T-cell (primary cell): Measurements from ENCODE around the gene TENT5A. TPM values are rescaled to one million over a fixed set of nuclear protein-coding genes. Genes with fewer than 3 reads are reported as not detected.

Experiments
- ATAC-seq, 4 experiments: fragments of 200-7000 bp in 3 of 4; fragments of 150-1000 bp in 1 of 4; cut with Tn5 transposase; replicated peaks in 1 of 4; 1 replicate in 3 of 4; 2 replicates in 1 of 4; pipeline ENCODE4 v1.10.0; 2021; ENCODE audit warnings: moderate library complexity in 3 of 4, mild to moderate bottlenecking in 2 of 4, moderate number of reproducible peaks in 1 of 4
- CTCF ChIA-PET, 2 donors: fragments of 300-600 bp; sonication (Branson Sonifier 250); formaldehyde crosslinking; loops; one replicate each; lab custom pipeline; 2022; ENCODE audit warnings: antibody characterized with exemption in 2 of 2; lab: Charles Lee
- POLR2A ChIA-PET, 2 donors: fragments of 300-600 bp; sonication (Branson Sonifier 250); formaldehyde crosslinking; loops; one replicate each; lab custom pipeline; 2022; ENCODE audit warnings: antibody characterized with exemption in 2 of 2; lab: Charles Lee
- DNase-seq, 35 experiments: peaks; one replicate each; pipeline versions ENCODE4 v3.0.0 to v3.0.0-alpha.2; 2013 to 2023
- H3K27ac ChIP-seq: one replicate; pipeline ENCODE4 v1.5.1; 2013; ENCODE audit warnings: low read length
- H3K27me3 ChIP-seq, 2 experiments: replicated peaks in 1 of 2; 1 replicate in 1 of 2; 2 replicates in 1 of 2; pipeline versions ENCODE4 v1.6.1 to v1.7.0; 2013; ENCODE audit warnings: low read length in 1 of 2, mixed read lengths in 1 of 2; ENCODE audit not compliant: control insufficient read depth in 2 of 2, insufficient read depth in 2 of 2; ENCODE audit errors: extremely low read depth in 1 of 2
- H3K36me3 ChIP-seq, 2 donors: 1 replicate in 1 of 2; 2 replicates in 1 of 2; pipeline versions ENCODE4 v1.6.1 to v1.7.0; 2013; ENCODE audit warnings: low read length in 1 of 2; ENCODE audit not compliant: control insufficient read depth in 2 of 2, insufficient read depth in 1 of 2; ENCODE audit errors: extremely low read depth in 1 of 2
- H3K4me1 ChIP-seq, 2 experiments: 1 replicate in 1 of 2; 2 replicates in 1 of 2; pipeline versions ENCODE4 v1.6.1 to v1.7.0; 2013; ENCODE audit warnings: low read length in 2 of 2, mixed read lengths in 1 of 2; ENCODE audit not compliant: insufficient read depth in 2 of 2, control insufficient read depth in 1 of 2; ENCODE audit errors: extremely low read depth in 1 of 2
- H3K4me3 ChIP-seq, 2 donors: 1 replicate in 1 of 2; 2 replicates in 1 of 2; pipeline versions ENCODE4 v1.5.1 to v1.7.0; 2013; ENCODE audit warnings: mild to moderate bottlenecking in 2 of 2, low read length in 1 of 2, moderate library complexity in 1 of 2; ENCODE audit not compliant: control insufficient read depth in 1 of 2; ENCODE audit errors: extremely low read depth in 1 of 2
- H3K9me3 ChIP-seq: 2 replicates; pipeline ENCODE4 v1.7.0; 2013
- H3K27ac Mint-ChIP-seq, 2 donors: one replicate each; pipeline ENCODE4 v1.8.0; 2020 to 2021; ENCODE audit warnings: mild to moderate bottlenecking in 2 of 2, mixed read lengths in 2 of 2
- H3K27me3 Mint-ChIP-seq, 2 donors: one replicate each; pipeline ENCODE4 v1.8.0; 2021 to 2022; ENCODE audit warnings: mixed read lengths in 2 of 2
- H3K36me3 Mint-ChIP-seq: one replicate; pipeline ENCODE4 v1.8.0; 2021; ENCODE audit warnings: mixed read lengths
- H3K4me1 Mint-ChIP-seq, 3 donors: one replicate each; pipeline ENCODE4 v1.8.0; 2020 to 2022; ENCODE audit warnings: mixed read lengths in 3 of 3, mild to moderate bottlenecking in 1 of 3
- H3K4me3 Mint-ChIP-seq, 3 donors: one replicate each; pipeline ENCODE4 v1.8.0; 2020 to 2022; ENCODE audit warnings: mild to moderate bottlenecking in 3 of 3, mixed read lengths in 3 of 3, moderate library complexity in 3 of 3
- H3K9me3 Mint-ChIP-seq, 3 donors: one replicate each; pipeline ENCODE4 v1.8.0; 2020 to 2022; ENCODE audit warnings: mixed read lengths in 3 of 3
- WGBS: methylation state at CpG from one replicate; pipeline ENCODE4 v1.1.5; 2013; ENCODE audit warnings: missing lambda C conversion rate; ENCODE audit not compliant: insufficient coverage; 5-methylcytosine and 5-hydroxymethylcytosine counted together
- total RNA-seq, 35 experiments: library from RNA in 6 of 35; stranded (reverse) in 6 of 35; fragments of 120-200 nt in 1 of 35; gene quantifications; one replicate each; pipeline versions ENCODE4 v1.2.1 to v1.2.4 and lab custom pipeline; 2013 to 2026

The TENT5A gene
- total RNA-seq, 5 donors from 2014 or later (not counting 1 experiment from before 2014, with no cell fraction given), result 3.2 to 10.7 (median 4.8) TPM

DNA sequence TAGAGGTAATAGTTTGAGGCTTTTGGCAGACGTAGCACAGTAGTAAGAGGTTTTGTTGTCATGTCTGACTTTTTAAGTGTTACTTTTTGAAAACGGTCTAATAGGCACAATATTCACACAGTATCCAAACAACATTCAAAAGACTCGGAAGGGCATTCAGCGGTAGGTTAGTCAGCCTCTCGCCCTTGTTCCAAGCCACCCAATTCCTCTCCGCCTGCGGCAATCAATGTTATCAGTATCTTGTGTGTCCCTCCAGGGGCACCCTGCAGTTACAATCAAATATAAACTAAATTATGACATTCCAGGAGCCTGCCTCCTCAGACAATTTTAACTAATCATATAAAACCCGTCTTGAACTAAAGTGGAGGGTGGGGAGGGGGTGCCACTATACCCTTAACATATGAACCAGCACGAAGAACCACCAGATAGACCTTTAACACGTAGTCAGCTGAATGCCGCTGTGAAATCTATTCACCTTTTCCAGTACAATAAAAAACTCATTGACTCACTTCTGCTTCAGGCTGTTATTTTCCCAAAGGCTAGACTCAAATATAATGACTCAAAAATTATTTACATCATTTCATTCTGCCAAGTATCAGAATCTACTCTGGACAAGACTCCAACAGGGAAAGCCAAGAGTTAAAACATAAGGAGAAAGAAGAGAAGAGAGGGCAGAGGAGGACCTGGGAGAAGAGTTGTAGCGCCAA is 1.6 kb downstream of the TENT5A start:
- Mint-ChIP-seq H3K4me1 (peaks cover 39 to 44% (median 42%) of the 10 kb centered on the region in 3 donors), H3K27me3 (peaks cover 0 to 6% of the 10 kb centered on the region in 2 donors), H3K4me3 (peak overlapping the region; percentile 92 to 97 (median 93)), H3K36me3 (peaks cover 16% of the 10 kb centered on the region), H3K9me3 (no peaks in the 10 kb centered on the region), H3K27ac (peak overlapping the region in 1 of 2 donors; percentile 93)
- CTCF ChIA-PET, result no interaction called here
- Histone ChIP-seq H3K27ac (no peak overlapping the region), H3K4me1 (peaks cover 8 to 19% of the 10 kb centered on the region in 2 experiments), H3K36me3 (no peaks in the 10 kb centered on the region), H3K4me3 (peak overlapping the region; percentile 72 to 90), H3K27me3 (peaks cover 0 to 25% of the 10 kb centered on the region in 2 experiments), H3K9me3 (no peaks in the 10 kb centered on the region)
- DNase-seq, result no peak
- WGBS, result 45% methylated on average over 5 of the region's 12 CpGs
- POLR2A ChIA-PET, result no interaction called here
- no peak for ATAC-seq

DNA sequence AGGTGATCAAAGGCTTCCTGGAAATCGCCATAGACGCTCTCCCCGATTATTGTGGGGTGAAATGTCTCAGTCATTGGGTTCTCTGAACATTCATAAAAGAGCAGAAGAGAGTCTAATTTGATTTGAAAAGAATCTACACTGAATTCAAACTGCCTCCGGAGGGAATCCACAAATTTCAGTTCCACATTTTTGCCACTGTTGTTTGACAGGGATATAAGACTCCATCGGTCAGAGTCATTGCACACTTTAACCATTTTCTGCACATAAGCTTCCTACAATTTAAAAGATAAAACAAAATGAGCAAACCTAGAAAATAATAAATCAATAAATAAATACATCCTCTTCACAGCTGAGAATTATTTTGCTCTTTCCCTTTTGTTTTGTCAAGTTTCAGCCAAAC is 2.3 kb downstream of the TENT5A start:
- no peaks in the 10 kb centered on the region for H3K9me3 ChIP-seq
- WGBS, result 100% methylated on average over 1 of the region's 5 CpGs
- DNase-seq (no peak), ATAC-seq (no peak)
- H3K27me3 Mint-ChIP-seq, result peaks cover 0 to 6% of the 10 kb centered on the region in 2 donors
- H3K27ac Mint-ChIP-seq, result no peak overlapping the region
- H3K4me1 Mint-ChIP-seq, result peaks cover 42 to 46% (median 43%) of the 10 kb centered on the region in 3 donors
- H3K27me3 ChIP-seq, result peaks cover 0 to 21% of the 10 kb centered on the region in 2 experiments
- ChIA-PET POLR2A (no interaction called here), CTCF (no interaction called here)
- peaks cover 8 to 19% of the 10 kb centered on the region in 2 experiments for H3K4me1 ChIP-seq
- H3K4me3 ChIP-seq, result no peak overlapping the region
- H3K36me3 Mint-ChIP-seq, result peaks cover 16% of the 10 kb centered on the region
- H3K36me3 ChIP-seq, result no peaks in the 10 kb centered on the region
- no peaks in the 10 kb centered on the region for H3K9me3 Mint-ChIP-seq
- peak overlapping the region; percentile 92 to 97 (median 93) for H3K4me3 Mint-ChIP-seq
- no peak overlapping the region for H3K27ac ChIP-seq

DNA sequence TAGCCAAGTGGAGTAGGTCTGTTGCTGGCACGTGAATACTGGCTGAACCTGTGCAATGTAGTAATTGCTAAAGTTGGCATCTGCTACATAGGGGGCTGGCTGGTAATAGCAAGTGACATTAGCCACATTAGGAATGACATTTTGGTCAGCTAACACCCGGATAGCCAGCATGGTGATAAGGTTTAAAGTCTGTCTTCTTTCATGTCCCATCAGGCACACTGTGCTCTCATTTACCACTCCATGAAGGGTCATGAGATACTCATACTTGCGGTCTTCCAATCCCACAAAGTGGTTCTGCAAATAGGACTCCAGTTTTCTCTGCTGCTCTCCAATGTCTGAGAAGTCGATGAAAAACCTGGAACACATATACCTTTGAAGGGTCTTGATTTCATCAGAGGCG is 2.8 kb downstream of the TENT5A start:
- DNase-seq (no peak), ATAC-seq (no peak)
- 77% methylated on average over 4 of the region's 5 CpGs for WGBS
- peak overlapping the region in 2 of 3 donors; percentile 93 to 97 for H3K4me3 Mint-ChIP-seq
- no peak overlapping the region for H3K27ac ChIP-seq
- peaks cover 0 to 6% of the 10 kb centered on the region in 2 donors for H3K27me3 Mint-ChIP-seq
- no peak overlapping the region for H3K27ac Mint-ChIP-seq
- H3K4me3 ChIP-seq, result no peak overlapping the region
- peaks cover 8 to 19% of the 10 kb centered on the region in 2 experiments for H3K4me1 ChIP-seq
- ChIA-PET POLR2A (interaction anchor here in 1 of 2 donors (0.7 kb wide), 1 partner anchor 44 kb away, joined by 3 read pairs; no protein-coding TSS in a partner anchor), CTCF (no interaction called here)
- H3K27me3 ChIP-seq, result peaks cover 0 to 20% of the 10 kb centered on the region in 2 experiments
- no peaks in the 10 kb centered on the region for H3K9me3 Mint-ChIP-seq
- H3K9me3 ChIP-seq, result no peaks in the 10 kb centered on the region
- no peaks in the 10 kb centered on the region for H3K36me3 ChIP-seq
- H3K36me3 Mint-ChIP-seq, result peaks cover 16% of the 10 kb centered on the region
- H3K4me1 Mint-ChIP-seq, result peaks cover 45 to 48% (median 46%) of the 10 kb centered on the region in 3 donors

DNA sequence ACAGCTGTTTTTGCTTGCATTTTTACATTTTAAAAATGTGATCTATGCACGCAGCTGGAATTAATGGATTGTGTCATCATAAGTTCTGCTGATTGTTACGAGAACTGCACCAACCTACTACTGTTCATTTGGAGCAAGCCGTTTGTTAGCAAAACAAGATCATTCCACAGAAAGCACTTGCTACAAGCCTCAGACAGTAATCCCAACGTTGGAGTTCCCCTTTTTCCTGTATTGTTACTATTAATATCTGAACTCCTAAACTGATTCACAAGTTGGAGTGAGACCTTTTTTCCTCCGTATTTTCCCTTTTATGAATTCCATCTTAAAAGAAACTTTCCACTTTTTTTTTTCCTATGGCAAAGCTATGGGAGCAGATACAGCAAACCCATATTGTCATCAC is 3.5 kb downstream of the TENT5A start:
- ChIA-PET CTCF (no interaction called here), POLR2A (interaction anchor here in 1 of 2 donors (0.7 kb wide), 1 partner anchor 43 kb away, joined by 3 read pairs; no protein-coding TSS in a partner anchor)
- Mint-ChIP-seq H3K27me3 (peaks cover 0 to 4% of the 10 kb centered on the region in 2 donors), H3K36me3 (peaks cover 16% of the 10 kb centered on the region), H3K27ac (no peak overlapping the region), H3K4me3 (no peak overlapping the region), H3K9me3 (no peaks in the 10 kb centered on the region), H3K4me1 (peaks cover 45 to 47% (median 46%) of the 10 kb centered on the region in 3 donors)
- peaks cover 0 to 19% of the 10 kb centered on the region in 2 experiments for H3K27me3 ChIP-seq
- H3K4me1 ChIP-seq, result peaks cover 8 to 17% of the 10 kb centered on the region in 2 experiments
- no peak overlapping the region for H3K27ac ChIP-seq
- no peak for ATAC-seq
- no peak for DNase-seq
- 71% methylated on average over 2 of the region's 5 CpGs for WGBS
- H3K4me3 ChIP-seq, result no peak overlapping the region
- H3K9me3 ChIP-seq, result no peaks in the 10 kb centered on the region
- H3K36me3 ChIP-seq, result no peaks in the 10 kb centered on the region

DNA sequence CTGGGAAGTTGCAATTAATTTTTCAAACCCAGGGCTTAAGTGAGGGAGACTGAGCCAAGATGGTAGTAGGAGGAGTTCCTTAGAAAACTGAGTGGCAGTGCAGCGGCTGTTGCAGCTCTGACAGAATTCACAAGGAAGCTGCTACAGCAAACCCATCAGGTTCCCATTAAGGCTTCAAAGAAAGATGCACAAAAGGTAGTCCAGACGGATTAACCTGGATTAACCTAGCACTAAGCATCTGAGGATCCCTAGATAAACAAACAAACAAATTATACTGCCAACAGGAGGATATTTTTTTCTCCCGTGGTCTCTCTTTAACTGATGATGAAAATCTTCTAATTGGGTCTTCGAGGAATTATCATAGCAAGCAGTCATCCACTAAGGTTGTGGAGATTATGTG is 5.2 kb downstream of the TENT5A start:
- Histone ChIP-seq H3K36me3 (no peaks in the 10 kb centered on the region), H3K9me3 (no peaks in the 10 kb centered on the region), H3K27ac (no peak overlapping the region), H3K4me1 (peaks cover 7 to 9% of the 10 kb centered on the region in 2 experiments), H3K4me3 (no peak overlapping the region), H3K27me3 (peaks cover 0 to 8% of the 10 kb centered on the region in 2 experiments)
- H3K4me1 Mint-ChIP-seq, result peaks cover 40 to 46% (median 46%) of the 10 kb centered on the region in 3 donors
- no peak for DNase-seq
- CTCF ChIA-PET, result no interaction called here
- no peak overlapping the region for H3K4me3 Mint-ChIP-seq
- peaks cover 16% of the 10 kb centered on the region for H3K36me3 Mint-ChIP-seq
- H3K27me3 Mint-ChIP-seq, result peaks cover 0 to 4% of the 10 kb centered on the region in 2 donors
- POLR2A ChIA-PET, result no interaction called here
- H3K27ac Mint-ChIP-seq, result no peak overlapping the region
- ATAC-seq, result no peak
- H3K9me3 Mint-ChIP-seq, result no peaks in the 10 kb centered on the region
- 60% methylated on average over 1 of the region's 4 CpGs for WGBS

DNA sequence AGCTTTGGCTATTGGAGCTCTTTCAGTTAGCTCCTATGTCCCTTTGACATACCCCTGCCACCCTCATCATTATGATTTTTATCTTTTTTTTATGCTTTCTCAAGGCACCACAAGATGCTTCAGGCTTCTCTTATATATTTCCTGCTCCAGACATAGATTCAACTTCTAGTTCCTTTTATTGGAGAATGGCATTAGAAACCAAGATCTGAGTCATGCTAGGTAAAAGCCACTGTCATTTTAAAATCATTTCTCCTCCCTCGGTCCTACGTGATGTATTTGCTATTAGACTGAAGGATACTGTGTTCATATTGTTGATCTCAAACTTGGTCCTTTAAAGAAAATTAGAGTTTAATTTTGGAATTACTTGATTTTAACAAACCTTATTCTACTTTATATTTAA is 8.3 kb downstream of the TENT5A start:
- POLR2A ChIA-PET, result no interaction called here
- no peaks in the 10 kb centered on the region for H3K27me3 ChIP-seq
- H3K4me1 ChIP-seq, result no peaks in the 10 kb centered on the region
- WGBS, result no CpG with 5 or more reads among the region's 2 CpGs
- DNase-seq (no peak), ATAC-seq (no peak)
- Mint-ChIP-seq H3K4me3 (no peak overlapping the region), H3K4me1 (peaks cover 15 to 22% (median 20%) of the 10 kb centered on the region in 3 donors), H3K9me3 (no peaks in the 10 kb centered on the region), H3K27ac (no peak overlapping the region), H3K36me3 (peaks cover 6% of the 10 kb centered on the region), H3K27me3 (no peaks in the 10 kb centered on the region)
- CTCF ChIA-PET, result no interaction called here
- H3K9me3 ChIP-seq, result no peaks in the 10 kb centered on the region
- H3K27ac ChIP-seq, result no peak overlapping the region
- no peaks in the 10 kb centered on the region for H3K36me3 ChIP-seq
- H3K4me3 ChIP-seq, result no peak overlapping the region
